ENCODE measurements around the gene LRRC74B. TPM values are rescaled to one million over a fixed set of nuclear protein-coding genes. Genes with fewer than 3 reads are reported as not detected.

The LRRC74B gene
- total RNA-seq, 2 experiments from 2014 or later = not detected

- Mint-ChIP-seq H3K4me3 (no peak overlapping the region), H3K36me3 (ENCODE audit: low read depth) (no peaks in the 10 kb centered on the region), H3K4me1 (peaks cover 7% of the 10 kb centered on the region), H3K27ac (no peak overlapping the region), H3K9me3 (no peaks in the 10 kb centered on the region), H3K27me3 (peaks cover 33% of the 10 kb centered on the region)
- ChIA-PET POLR2A (no interaction called here), CTCF (no interaction called here)
- DNase-seq = no peak
These were observed 60.3 kb downstream of the LRRC74B start for GRCh38 chr22:21106000-21106399.

DNA sequence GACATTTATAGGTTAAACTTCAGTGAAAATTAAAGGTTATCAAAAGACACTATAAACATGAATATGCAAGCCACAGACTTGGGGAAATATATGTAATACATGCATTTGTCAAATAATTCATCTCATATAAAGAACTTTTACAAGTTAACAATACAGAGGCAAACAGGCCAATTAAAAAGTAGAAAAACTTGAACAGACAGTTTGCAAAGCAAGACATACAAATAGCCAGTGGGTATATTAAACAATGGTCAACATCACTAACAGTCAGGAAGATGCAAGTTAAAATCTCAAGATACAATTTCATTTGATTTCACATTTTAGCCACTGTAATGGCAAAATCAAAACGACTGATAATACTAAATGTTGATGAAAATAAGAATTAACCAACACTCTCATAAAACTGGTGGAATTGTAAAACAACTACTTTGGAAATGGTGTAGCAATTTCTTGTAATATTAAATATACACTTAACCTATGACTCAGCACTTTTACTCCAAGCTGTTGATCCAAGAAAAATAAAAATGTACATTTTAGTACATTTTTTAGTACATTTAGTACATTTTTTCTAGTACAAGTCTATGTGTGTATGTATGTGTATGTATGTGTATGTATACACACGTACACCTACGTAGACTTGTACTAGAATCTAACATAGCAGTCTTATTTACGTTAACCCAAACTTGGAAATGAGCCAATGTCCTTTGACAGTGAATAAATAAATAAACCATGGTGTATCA, 62.8 kb downstream of the LRRC74B start:
- no peak for DNase-seq
- Mint-ChIP-seq H3K4me3 (no peak overlapping the region), H3K9me3 (no peaks in the 10 kb centered on the region), H3K27me3 (peaks cover 29% of the 10 kb centered on the region), H3K4me1 (no peaks in the 10 kb centered on the region), H3K36me3 (ENCODE audit: low read depth) (no peaks in the 10 kb centered on the region), H3K27ac (no peak overlapping the region)
- POLR2A ChIA-PET = no interaction called here
- CTCF ChIA-PET = no interaction called here

Small RNAs within 50 kb of the gene (microRNA-seq; reads per million reads assigned to microRNA genes)
- gene MIR649 (ENCODE audit: borderline microRNAs expressed, borderline replicate concordance) = not detected

Other genes with a start within 250 kb of the LRRC74B start
- gene PI4KA, start 187.1 kb upstream of the LRRC74B start, total RNA-seq = 100 to 1,000 TPM; 103 to 113 TPM
- gene SNAP29, start 186.9 kb upstream of the LRRC74B start, total RNA-seq = 10 to 100 TPM; 29.6 to 36.0 TPM
- 10 to 100 TPM; 82.2 to 87.2 TPM for gene CRKL, start 128.5 kb upstream of the LRRC74B start, total RNA-seq
- under 1 TPM in 1 of 2 experiments, not detected in 1; 0.25 TPM for gene AIFM3, start 78.7 kb upstream of the LRRC74B start, total RNA-seq
- 10 to 100 TPM; 62.0 to 66.4 TPM for gene LZTR1, start 63.6 kb upstream of the LRRC74B start, total RNA-seq
- 10 to 100 TPM; 29.1 to 29.8 TPM for gene THAP7, start 43.8 kb upstream of the LRRC74B start, total RNA-seq
- under 1 TPM; 0.27 TPM for gene P2RX6, start 30.8 kb upstream of the LRRC74B start, total RNA-seq
- gene SLC7A4, start 13.4 kb upstream of the LRRC74B start, total RNA-seq = under 1 TPM in 1 of 2 experiments, not detected in 1; 0.07 TPM